Adrenal gland (tissue), 12 donors: Measurements from ENCODE around the gene PLEKHA4. TPM values are rescaled to one million over a fixed set of nuclear protein-coding genes. Genes with fewer than 3 reads are reported as not detected.
"Not testable (repeated sequence)": the region's sequence is repeated elsewhere in the genome, so short reads cannot be mapped to it uniquely, and the experiment has no call there.

ENCODE experiments used
- DNase-seq, 7 donors: peaks; one replicate each; pipeline ENCODE4 v3.0.0-alpha.2; 2019 to 2020
- H3K27ac ChIP-seq, 5 donors: fragments of 200-600 bp; sonication (generic) in 4 of 5; 1 replicate in 3 of 5; 2 replicates in 2 of 5; pipeline versions ENCODE4 v1.5.1 to v1.8.0; 2016 to 2020; ENCODE audit warnings: mild to moderate bottlenecking in 1 of 5
- H3K27me3 ChIP-seq: fragments of 200-600 bp; 2 replicates; pipeline ENCODE4 v1.8.0; 2021
- H3K36me3 ChIP-seq, 2 donors: fragments of 200-600 bp; replicated peaks in 1 of 2; 1 replicate in 1 of 2; 2 replicates in 1 of 2; pipeline versions ENCODE4 v1.5.1 to v1.8.0; 2018 to 2022
- H3K4me1 ChIP-seq, 2 donors: fragments of 200-600 bp; replicated peaks in 1 of 2; 1 replicate in 1 of 2; 2 replicates in 1 of 2; pipeline versions ENCODE4 v1.5.1 to v1.8.0; 2018 to 2021
- H3K4me3 ChIP-seq, 4 donors: fragments of 200-600 bp; sonication (generic) in 3 of 4; one replicate each; pipeline ENCODE4 v1.5.1; 2016 to 2018
- H3K9me3 ChIP-seq, 3 donors: fragments of 200-600 bp; sonication (generic) in 1 of 3; replicated peaks in 1 of 3; 1 replicate in 2 of 3; 2 replicates in 1 of 3; pipeline versions ENCODE4 v1.5.1 to v1.8.0; 2016 to 2021
- POLR2A ChIP-seq, 2 donors: fragments of 450-650 bp; IDR thresholded peaks; one replicate each; pipeline ENCODE4 v1.6.1; 2017; ENCODE audit warnings: antibody characterized with exemption in 2 of 2, mild to moderate bottlenecking in 2 of 2, moderate library complexity in 1 of 2
- WGBS, 4 donors: extraction: QIAGEN DNeasy Blood & Tissue Kit in 2 of 4; methylation state at CpG; one replicate each; pipeline versions ENCODE4 v1.1.5 to v1.1.7; 2013 to 2017; 5-methylcytosine and 5-hydroxymethylcytosine counted together
- intact Hi-C, 2 donors: fragments of 100-400 bp; cut with DNase I; formaldehyde crosslinking; loops; one replicate each; pipeline versions ENCODE4 v1.14.1 to v1.15.0; 2022 to 2023
- polyA plus RNA-seq, 3 donors: library from polyadenylated mRNA; stranded (reverse); fragments of 200-250 nt in 2 of 3; fragments of 350-450 nt in 1 of 3; fragmentation: Illumina TruSeq in 1 of 3; extraction: RNeasy Lipid Tissue Mini Kit (QIAGEN cat#74804) in 1 of 3; gene quantifications; one replicate each; pipeline ENCODE4 v1.2.3, GENCODE V29; 2013 to 2014
- total RNA-seq, 9 donors: library from RNA; depleted of rRNA in 4 of 9; stranded (reverse); fragments of >200 nt in 4 of 9; fragments of 120-200 nt in 1 of 9; fragmentation: NEBNext Ultra II Directional in 1 of 9; extraction: Animal tissue kit (Norgen Biotek cat#: 25700) in 1 of 9; gene quantifications; one replicate each; pipeline versions ENCODE4 v1.1.0 to v1.2.4, GENCODE V29; 2013 to 2023
- TF ChIP-seq, protein P1 (sequence below), 6 experiments: fragments of 450-650 bp in 4 of 6; fragments of 200-600 bp in 2 of 6; sonication (generic) in 1 of 6; IDR thresholded peaks; 1 replicate in 5 of 6; 2 replicates in 1 of 6; pipeline versions ENCODE4 v1.5.1 to v1.8.0; 2016 to 2021; ENCODE audit warnings: antibody characterized with exemption in 6 of 6, mild to moderate bottlenecking in 2 of 6, moderate library complexity in 1 of 6
- donor health status: healthy with polysubstance abuse.
- donor health status: Bipolar disorder and iron deficiency.
- donor health status: DM: yes; HTN: yes; CAD: no.
- donor health status: DM: no; HTN: no; CAD: no.
- donor health status: DM: no; HTN: no; CAD: no.
- donor health status: DM: yes; HTN: yes; CAD: no.

Gene PLEKHA4
- total and polyA plus RNA-seq, 12 donors: 4.5 to 74.6 (median 25.4) TPM

DNA sequence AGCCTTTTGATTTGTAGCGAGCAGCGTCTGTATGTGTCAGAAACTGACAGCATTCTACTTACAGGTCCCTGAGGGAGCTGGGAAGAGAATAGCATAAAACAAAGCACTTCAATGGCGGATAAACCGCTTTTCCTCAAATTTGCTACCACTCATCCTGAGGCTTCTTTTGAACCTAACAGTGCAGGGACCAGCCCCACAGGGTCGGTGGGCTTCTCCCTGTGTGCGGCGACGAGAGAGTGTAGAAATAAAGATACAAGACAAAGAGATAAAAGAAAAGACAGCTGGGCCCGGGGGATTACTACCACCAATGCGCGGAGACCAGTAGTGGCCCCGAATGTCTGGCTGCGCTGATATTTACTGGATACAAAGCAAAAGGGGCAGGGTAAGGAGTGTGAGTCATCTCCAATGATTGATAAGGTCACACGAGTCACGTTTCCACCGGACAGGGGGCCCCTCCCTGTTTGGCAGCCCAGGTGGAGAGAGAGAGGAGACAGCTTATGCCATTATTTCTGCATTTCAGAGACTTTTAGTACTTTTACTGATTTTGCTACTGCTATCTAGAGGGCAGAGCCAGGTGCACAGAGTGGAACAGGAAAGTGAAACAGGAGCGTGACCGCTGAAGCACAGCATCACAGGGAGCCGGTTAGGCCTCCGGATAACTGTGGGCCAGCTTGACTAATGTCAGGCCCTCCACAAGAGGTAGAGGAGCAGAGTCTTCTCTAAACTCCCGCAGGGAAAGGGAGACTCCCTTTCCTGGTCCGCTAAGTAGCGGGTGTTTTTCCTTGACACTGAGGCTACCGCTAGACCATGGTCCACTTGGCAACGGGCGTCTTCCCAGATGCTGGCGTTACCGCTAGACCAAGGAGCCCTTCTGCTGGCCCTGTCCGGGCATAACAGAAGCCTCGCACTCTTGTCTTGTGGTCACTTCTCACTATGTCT is 7.9 kb upstream of the PLEKHA4 start:
- intact Hi-C loops: loop anchor here in 1 of 2 donors (10.0 kb wide), 1 partner anchor 88 kb away; the partner anchor contains the start of gene FTL
- peak; percentile 62 to 80 (median 74) for DNase-seq
- Histone ChIP-seq H3K27ac (peak overlapping the region; percentile 83 to 100 (median 99)), H3K36me3 (peaks cover 0 to 43% of the 10 kb centered on the region in 2 donors), H3K4me1 (peaks cover 34 to 35% of the 10 kb centered on the region in 2 donors), H3K4me3 (peak overlapping the region in 1 of 4 donors; percentile 80)
- peak in 1 of 2 donors; percentile 71 for TF ChIP-seq POLR2A (IDR thresholded peaks at IDR 0.05)
- not testable (repeated sequence) for H3K9me3 ChIP-seq, H3K27me3 ChIP-seq
- 52 to 76% (median 55%) methylated on average over 28 to 30 of the region's 30 CpGs for WGBS, 4 donors

DNA sequence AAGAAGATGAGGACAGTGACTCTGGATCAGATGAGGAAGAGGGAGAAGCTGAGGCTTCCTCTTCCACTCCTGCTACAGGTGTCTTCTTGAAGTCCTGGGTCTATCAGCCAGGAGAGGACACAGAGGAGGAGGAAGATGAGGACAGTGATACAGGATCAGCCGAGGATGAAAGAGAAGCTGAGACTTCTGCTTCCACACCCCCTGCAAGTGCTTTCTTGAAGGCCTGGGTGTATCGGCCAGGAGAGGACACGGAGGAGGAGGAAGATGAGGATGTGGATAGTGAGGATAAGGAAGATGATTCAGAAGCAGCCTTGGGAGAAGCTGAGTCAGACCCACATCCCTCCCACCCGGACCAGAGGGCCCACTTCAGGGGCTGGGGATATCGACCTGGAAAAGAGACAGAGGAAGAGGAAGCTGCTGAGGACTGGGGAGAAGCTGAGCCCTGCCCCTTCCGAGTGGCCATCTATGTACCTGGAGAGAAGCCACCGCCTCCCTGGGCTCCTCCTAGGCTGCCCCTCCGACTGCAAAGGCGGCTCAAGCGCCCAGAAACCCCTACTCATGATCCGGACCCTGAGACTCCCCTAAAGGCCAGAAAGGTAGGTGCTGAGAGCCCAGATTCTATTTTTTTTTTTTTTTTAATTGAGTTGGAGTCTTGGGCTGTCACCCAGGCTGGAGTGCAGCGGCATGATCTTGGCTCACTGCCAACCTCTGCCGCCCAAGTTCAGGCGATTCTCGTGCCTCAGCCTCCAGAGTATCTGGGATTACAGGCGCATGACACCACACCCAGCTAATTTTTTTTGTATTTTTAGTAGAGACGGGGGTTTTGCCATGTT is 6.1 kb upstream of the PLEKHA4 start:
- H3K27me3 ChIP-seq: no peaks in the 10 kb centered on the region
- peak overlapping the region; percentile 83 to 100 (median 99) for H3K27ac ChIP-seq
- peaks cover 34 to 35% of the 10 kb centered on the region in 2 donors for H3K4me1 ChIP-seq
- intact Hi-C loops: loop anchor here in 1 of 2 donors (10.0 kb wide), 1 partner anchor 90 kb away; the partner anchor contains the start of gene FTL
- TF ChIP-seq POLR2A (IDR thresholded peaks at IDR 0.05): peak in 1 of 2 donors; percentile 18
- TF ChIP-seq, protein P1, sequence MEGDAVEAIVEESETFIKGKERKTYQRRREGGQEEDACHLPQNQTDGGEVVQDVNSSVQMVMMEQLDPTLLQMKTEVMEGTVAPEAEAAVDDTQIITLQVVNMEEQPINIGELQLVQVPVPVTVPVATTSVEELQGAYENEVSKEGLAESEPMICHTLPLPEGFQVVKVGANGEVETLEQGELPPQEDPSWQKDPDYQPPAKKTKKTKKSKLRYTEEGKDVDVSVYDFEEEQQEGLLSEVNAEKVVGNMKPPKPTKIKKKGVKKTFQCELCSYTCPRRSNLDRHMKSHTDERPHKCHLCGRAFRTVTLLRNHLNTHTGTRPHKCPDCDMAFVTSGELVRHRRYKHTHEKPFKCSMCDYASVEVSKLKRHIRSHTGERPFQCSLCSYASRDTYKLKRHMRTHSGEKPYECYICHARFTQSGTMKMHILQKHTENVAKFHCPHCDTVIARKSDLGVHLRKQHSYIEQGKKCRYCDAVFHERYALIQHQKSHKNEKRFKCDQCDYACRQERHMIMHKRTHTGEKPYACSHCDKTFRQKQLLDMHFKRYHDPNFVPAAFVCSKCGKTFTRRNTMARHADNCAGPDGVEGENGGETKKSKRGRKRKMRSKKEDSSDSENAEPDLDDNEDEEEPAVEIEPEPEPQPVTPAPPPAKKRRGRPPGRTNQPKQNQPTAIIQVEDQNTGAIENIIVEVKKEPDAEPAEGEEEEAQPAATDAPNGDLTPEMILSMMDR (IDR thresholded peaks at IDR 0.05): peak in 1 of 6 experiments; percentile 22
- DNase-seq: peak in 5 of 7 donors; percentile 53 to 73 (median 61)
- H3K4me3 ChIP-seq: peak overlapping the region in 2 of 4 donors; percentile 80 to 81
- no peaks in the 10 kb centered on the region for H3K9me3 ChIP-seq
- peaks cover 0 to 43% of the 10 kb centered on the region in 2 donors for H3K36me3 ChIP-seq
- 11 to 15% (median 13%) methylated on average over 17 of the region's 17 CpGs for WGBS, 4 donors

DNA sequence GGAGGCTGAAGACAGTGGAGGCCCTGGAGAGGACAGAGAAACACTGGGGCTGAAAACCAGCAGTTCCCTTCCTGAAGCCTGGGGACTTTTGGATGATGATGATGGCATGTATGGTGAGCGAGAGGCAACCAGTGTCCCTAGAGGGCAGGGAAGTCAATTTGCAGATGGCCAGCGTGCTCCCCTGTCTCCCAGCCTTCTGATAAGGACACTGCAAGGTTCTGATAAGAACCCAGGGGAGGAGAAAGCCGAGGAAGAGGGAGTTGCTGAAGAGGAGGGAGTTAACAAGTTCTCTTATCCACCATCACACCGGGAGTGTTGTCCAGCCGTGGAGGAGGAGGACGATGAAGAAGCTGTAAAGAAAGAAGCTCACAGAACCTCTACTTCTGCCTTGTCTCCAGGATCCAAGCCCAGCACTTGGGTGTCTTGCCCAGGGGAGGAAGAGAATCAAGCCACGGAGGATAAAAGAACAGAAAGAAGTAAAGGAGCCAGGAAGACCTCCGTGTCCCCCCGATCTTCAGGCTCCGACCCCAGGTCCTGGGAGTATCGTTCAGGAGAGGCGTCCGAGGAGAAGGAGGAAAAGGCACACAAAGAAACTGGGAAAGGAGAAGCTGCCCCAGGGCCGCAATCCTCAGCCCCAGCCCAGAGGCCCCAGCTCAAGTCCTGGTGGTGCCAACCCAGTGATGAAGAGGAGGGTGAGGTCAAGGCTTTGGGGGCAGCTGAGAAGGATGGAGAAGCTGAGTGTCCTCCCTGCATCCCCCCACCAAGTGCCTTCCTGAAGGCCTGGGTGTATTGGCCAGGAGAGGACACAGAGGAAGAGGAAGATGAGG is 5.3 kb upstream of the PLEKHA4 start:
- TF ChIP-seq POLR2A (IDR thresholded peaks at IDR 0.05): peak in 1 of 2 donors; percentile 3
- TF ChIP-seq, protein P1 (IDR thresholded peaks at IDR 0.05): no peak
- DNase-seq: peak in 2 of 7 donors; percentile 30 to 49
- H3K27me3 ChIP-seq: no peaks in the 10 kb centered on the region
- peaks cover 34 to 39% of the 10 kb centered on the region in 2 donors for H3K4me1 ChIP-seq
- intact Hi-C loops: loop anchor here in 1 of 2 donors (10.0 kb wide), 1 partner anchor 91 kb away; the partner anchor contains the start of gene FTL
- no peaks in the 10 kb centered on the region for H3K9me3 ChIP-seq
- peak overlapping the region in 3 of 4 donors; percentile 79 to 81 (median 80) for H3K4me3 ChIP-seq
- peaks cover 0 to 43% of the 10 kb centered on the region in 2 donors for H3K36me3 ChIP-seq
- WGBS, 4 donors: 42 to 50% (median 46%) methylated on average over 14 of the region's 14 CpGs
- peak overlapping the region; percentile 97 to 100 (median 99) for H3K27ac ChIP-seq
